GM12864 (cell line): Measurements from ENCODE around the gene RBPJL.

ENCODE experiments used
- DNase-seq: peaks from one replicate; pipeline ENCODE4 v3.0.0-alpha.2; 2011; ENCODE audit warnings: low read depth
- H3K4me3 ChIP-seq: 2 replicates; pipeline ENCODE4 v1.5.1; 2011; ENCODE audit warnings: mild to moderate bottlenecking, low read depth, low read length, control low read depth
- TF ChIP-seq, protein P1 (sequence below): IDR thresholded peaks from 2 replicates; pipeline ENCODE4 v1.5.1; 2011; ENCODE audit warnings: low read depth, mild to moderate bottlenecking, moderate library complexity, low read length, control low read depth, inconsistent platforms; ENCODE audit errors: missing control alignments

The RBPJL gene

DNA sequence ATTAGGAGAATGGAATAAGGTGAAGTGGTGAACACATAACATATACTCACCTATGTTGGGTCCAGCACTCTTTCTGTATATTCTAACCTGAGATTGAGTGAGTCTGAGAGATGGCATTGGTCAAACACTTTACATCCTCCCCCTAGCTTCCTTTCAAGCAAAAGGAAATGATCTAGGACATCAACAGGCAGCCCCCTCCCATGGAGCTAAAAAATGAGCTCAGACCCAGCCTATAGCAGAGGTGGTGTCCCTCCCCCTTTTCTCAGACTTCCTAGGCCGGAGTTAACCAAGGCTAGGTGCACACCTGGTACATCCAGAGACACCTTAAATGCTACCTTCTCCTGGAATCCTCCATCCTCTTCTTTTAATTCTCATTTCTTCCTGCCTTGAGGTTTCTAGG, 47.1 kb downstream of the RBPJL start:
- TF ChIP-seq, protein P1, sequence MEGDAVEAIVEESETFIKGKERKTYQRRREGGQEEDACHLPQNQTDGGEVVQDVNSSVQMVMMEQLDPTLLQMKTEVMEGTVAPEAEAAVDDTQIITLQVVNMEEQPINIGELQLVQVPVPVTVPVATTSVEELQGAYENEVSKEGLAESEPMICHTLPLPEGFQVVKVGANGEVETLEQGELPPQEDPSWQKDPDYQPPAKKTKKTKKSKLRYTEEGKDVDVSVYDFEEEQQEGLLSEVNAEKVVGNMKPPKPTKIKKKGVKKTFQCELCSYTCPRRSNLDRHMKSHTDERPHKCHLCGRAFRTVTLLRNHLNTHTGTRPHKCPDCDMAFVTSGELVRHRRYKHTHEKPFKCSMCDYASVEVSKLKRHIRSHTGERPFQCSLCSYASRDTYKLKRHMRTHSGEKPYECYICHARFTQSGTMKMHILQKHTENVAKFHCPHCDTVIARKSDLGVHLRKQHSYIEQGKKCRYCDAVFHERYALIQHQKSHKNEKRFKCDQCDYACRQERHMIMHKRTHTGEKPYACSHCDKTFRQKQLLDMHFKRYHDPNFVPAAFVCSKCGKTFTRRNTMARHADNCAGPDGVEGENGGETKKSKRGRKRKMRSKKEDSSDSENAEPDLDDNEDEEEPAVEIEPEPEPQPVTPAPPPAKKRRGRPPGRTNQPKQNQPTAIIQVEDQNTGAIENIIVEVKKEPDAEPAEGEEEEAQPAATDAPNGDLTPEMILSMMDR: no peak
- no peak for DNase-seq
- no peak overlapping the region for H3K4me3 ChIP-seq

DNA sequence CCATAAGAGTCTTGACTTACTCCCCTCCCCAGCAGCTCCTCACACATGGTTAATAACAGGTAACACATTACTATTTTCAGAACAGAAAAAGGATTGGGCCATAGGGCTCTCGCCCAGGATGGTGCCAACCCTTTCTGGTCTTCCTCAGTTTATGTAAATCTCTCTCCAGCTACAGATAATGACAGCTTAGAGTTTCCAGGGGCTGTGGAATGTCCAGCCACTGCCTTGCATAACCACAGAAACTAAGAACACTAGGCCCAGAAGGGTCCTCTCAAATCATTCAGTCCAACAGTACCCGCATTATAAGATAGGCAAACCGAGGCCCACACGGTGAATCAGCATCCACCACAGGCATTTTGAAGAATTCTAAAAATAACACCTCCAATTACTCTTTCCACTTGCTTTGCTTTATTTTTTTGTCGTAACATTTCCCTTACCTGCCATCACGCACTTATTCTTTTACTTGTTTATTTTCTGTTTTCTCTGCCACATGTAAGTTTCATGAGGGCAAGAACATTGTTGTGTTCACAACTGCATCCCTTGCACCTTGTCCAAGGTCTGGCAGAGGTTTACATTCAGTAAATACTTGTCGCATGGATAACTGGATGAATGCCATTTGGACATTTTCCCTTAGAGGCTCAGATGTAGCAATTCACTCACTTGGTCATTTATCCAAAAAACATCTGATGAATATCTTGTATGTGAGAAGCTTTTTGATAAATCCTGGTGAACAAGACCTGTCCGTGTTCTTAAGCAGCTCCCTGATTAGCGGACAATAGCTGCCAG, 48.0 kb downstream of the RBPJL start:
- TF ChIP-seq, protein P1: no peak
- H3K4me3 ChIP-seq: no peak overlapping the region
- DNase-seq: no peak

DNA sequence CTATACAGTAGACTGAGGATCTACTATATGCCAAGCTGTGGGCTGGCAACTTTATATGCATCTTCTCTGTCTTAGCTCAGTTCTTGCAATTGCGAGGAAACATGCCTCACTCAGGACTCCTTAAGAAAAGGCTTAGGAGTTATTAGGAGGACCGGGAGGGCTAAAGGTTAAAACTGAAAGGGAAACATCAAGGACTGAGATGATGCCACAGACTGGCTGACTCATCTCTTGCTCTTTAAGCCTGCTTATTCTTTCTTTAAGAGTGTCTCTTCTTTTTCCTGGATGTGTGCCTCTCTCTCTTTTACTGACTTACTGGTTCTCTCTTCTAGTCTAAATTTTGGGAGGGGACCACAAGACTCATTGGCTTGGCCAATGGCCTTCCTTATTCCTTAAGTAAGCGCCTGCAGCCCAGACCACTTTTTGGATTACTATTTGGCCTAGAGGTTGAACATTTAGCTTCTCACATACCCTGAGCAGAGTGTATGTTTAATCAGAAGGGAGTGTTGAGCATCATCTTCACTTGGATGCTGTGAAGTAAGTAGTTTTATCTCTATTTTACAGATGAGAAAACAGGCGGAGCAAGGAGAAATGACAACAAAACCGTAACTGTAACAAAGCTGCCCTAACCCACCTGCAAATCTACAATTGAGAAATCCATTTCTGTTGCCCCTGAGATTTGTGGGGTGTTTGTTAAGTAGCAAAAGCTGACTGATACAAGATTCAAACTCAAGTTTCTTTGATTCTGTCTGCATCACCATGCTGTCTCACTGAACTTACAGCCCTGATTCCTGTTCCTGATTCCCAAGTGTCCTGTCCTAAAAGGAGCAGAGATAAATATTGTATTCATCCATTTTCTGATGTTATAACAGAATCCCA, 48.8 kb downstream of the RBPJL start:
- TF ChIP-seq, protein P1: no peak
- H3K4me3 ChIP-seq: no peak overlapping the region

DNA sequence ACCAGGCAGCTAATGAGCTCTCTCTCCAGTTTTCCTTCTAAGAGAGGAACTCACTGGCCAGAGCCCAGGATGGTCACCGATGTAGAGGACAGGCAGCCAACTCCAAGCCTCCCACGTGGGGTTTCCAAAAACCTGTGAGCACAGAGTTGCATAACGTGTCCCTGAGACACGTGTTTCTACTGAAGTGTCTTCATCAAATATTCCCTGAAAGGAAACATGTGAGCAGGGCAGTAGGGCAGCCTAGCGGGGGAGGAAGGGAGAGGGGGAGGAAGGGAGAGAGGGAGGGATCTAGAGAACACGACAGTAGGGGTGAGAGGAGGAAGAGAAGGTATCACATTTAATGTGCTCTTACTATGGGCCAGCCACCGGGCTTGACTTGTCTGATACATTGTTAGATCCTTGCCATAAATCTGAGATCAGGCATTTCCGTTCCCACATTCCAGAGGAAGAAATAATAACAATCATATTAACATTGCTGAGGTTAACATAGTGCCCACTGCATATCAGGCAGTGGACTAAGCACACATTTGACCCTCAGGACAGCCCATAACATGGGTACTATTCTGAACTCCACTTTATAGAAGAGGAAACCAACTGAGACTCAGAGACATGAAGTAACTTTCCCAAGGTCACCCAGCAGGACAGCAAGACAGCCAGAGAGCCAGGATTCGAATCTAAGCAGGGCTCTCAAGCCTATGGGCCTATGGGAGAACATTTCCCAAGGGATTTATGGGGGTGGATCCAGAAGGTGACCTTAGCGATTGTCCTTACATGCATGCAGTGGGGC, 51.8 kb downstream of the RBPJL start:
- H3K4me3 ChIP-seq: no peak overlapping the region
- TF ChIP-seq, protein P1: no peak
- no peak for DNase-seq

More for the DNA sequence above, 48.8 kb downstream of the RBPJL start:
- DNase-seq: no peak

DNA sequence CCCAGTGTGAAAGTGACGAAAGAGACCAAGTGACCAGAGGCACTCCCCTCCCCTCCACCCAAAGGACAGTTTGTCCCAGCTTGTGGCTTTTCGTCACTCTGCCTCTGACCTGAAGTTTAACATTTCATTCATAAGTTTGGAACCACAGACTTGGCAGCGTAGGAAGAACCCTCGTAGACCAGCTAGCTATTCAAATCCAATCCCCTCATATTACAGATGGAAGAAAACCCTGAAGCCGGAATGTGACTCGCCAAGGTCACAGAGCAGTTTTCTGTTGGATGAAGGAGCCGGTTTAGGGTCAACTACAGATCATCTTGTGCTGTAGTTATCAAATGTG, 52.4 kb downstream of the RBPJL start:
- no peak overlapping the region for H3K4me3 ChIP-seq
- TF ChIP-seq, protein P1: no peak
- no peak for DNase-seq

DNA sequence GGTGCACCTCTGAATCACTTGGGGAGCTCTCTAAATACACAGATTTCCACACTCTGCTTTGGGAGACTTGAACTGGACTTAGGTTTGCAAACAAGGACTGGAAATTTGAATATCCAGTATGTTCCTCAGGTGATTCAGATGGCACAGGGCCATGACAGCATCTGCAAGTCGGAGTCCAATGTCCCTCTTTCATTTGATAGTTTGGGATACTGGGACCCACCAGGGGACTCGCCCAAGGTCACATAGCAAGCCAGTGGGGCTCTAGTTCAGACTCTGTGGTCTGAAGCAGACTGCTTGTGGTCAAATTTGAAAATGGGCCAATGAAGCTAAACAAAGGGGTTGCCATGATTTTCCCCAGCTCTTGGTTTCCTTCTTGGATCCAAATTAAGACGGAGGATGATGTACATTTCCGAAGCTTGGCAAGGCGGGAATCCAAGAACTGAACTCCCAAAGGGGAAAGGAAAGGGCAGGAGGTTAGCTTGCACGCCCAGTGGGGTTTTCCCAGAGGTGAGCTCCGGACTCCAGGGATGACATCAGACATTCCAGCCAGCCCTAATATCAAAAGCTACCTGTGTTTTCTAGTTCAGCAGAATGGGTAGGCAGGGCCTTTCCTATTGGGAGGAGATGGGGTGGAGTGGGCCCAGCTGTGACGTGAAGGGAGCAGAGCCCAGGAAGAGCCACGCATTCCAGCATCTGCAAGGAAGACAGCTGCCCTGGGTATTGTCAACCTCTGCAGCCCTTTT, 52.9 kb downstream of the RBPJL start:
- no peak for DNase-seq

More for the DNA sequence above, 52.9 kb downstream of the RBPJL start:
- TF ChIP-seq, protein P1: no peak
- no peak overlapping the region for H3K4me3 ChIP-seq
